Thoracic aorta (tissue), 2 donors: ENCODE data around the gene COBLL1. TPM values are rescaled to one million over a fixed set of nuclear protein-coding genes. Genes with fewer than 3 reads are reported as not detected.

Experiments used
- ATAC-seq: fragments of 150-250 bp; one replicate; pipeline ENCODE4 v1.8.0; 2017; ENCODE audit warnings: low read depth; ENCODE audit not compliant: insufficient number of reproducible peaks, low FRiP score
- DNase-seq: peaks from one replicate; pipeline ENCODE4 v3.0.0-alpha.2; 2020; ENCODE audit warnings: low spot score
- H3K27ac ChIP-seq, 2 donors: fragments of 200-600 bp; sonication (generic); 1 replicate in 1 of 2; 2 replicates in 1 of 2; pipeline ENCODE4 v1.5.1; 2016; ENCODE audit warnings: mild to moderate bottlenecking in 2 of 2, moderate library complexity in 2 of 2
- H3K27me3 ChIP-seq: fragments of 200-600 bp; sonication (generic); replicated peaks from 2 replicates; pipeline ENCODE4 v1.6.0; 2016; ENCODE audit warnings: mild to moderate bottlenecking; ENCODE audit not compliant: insufficient read depth
- H3K36me3 ChIP-seq: fragments of 200-600 bp; sonication (generic); one replicate; pipeline ENCODE4 v1.5.1; 2016
- H3K4me1 ChIP-seq, 2 donors: fragments of 200-600 bp; sonication (generic); 1 replicate in 1 of 2; 2 replicates in 1 of 2; pipeline versions ENCODE4 v1.5.1 to v1.6.0; 2016; ENCODE audit warnings: low read depth in 2 of 2, mild to moderate bottlenecking in 1 of 2; ENCODE audit not compliant: control insufficient read depth in 1 of 2
- H3K4me3 ChIP-seq: fragments of 200-600 bp; sonication (generic); 2 replicates; pipeline ENCODE4 v1.5.1; 2016; ENCODE audit warnings: mild to moderate bottlenecking
- H3K9me3 ChIP-seq: fragments of 200-600 bp; sonication (generic); 2 replicates; pipeline ENCODE4 v1.5.1; 2016
- CTCF ChIP-seq: fragments of 200-600 bp; sonication (generic); IDR thresholded peaks from one replicate; pipeline ENCODE4 v1.5.1; 2019; ENCODE audit warnings: antibody characterized with exemption
- total RNA-seq, 2 donors: library from RNA; depleted of rRNA; stranded (reverse); fragments of >200 nt; gene quantifications; one replicate each; pipeline versions ENCODE4 v1.1.0 to v1.2.3, GENCODE V29; 2016

The COBLL1 gene
- total RNA-seq, 2 donors from 2014 or later, result 62.0 to 64.6 TPM

GRCh38 chr2:164755952-164756351, 85.7 kb downstream of the COBLL1 start:
- H3K36me3 ChIP-seq, result no peaks in the 10 kb centered on the region
- H3K4me1 ChIP-seq, result peaks cover 18 to 49% of the 10 kb centered on the region in 2 donors
- TF ChIP-seq CTCF, result no peak
- H3K27me3 ChIP-seq, result no peaks in the 10 kb centered on the region
- peak overlapping the region; percentile 39 to 40 for H3K27ac ChIP-seq
- no peak for DNase-seq
- H3K9me3 ChIP-seq, result no peaks in the 10 kb centered on the region
- ATAC-seq, result no peak
- H3K4me3 ChIP-seq, result no peak overlapping the region

DNA sequence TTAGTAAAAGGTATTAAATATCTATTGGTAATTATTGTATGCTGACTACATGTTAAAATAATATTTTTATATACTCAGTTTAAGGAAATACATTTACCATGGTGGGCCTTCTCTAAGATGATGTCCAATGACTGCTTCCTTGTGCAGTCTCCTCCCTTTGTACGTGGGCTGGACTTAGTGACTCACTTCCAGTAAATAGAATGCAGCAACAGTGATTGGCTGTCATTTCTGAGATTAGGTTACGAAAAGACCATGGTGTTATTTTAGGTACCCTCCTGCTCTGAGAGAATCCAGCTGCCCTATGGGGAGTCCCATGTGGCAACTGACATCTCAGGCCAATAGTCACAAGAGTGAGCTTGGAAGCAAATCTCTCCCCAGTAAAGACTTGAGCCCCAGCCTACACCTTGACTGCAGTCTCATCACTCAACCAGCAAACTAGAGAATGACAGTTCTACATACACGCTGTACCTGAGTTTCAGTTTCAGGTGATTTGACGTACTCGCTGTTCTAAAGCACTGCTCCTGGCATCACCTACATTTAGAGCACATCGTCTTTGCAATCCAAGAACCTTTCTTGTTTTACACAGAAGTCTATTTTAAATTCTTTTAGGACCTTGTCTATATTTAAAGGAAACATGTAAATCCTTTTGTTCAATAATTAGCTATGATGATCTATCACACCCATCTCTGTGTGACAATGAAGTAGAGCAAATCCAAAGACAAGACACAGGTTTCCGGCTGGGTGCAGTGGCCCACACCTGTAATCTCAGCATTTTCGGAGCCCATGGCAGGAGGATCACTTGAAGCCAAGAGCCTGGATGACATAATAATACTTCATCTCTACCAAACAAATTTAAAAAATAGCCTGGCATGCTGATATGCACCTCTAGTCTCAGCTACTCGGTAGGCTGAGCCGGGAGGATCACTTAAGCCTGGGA, 87.2 kb downstream of the COBLL1 start:
- no peaks in the 10 kb centered on the region for H3K36me3 ChIP-seq
- TF ChIP-seq CTCF, result no peak
- no peak for ATAC-seq

GRCh38 chr2:164752956-164753355, 88.7 kb downstream of the COBLL1 start:
- DNase-seq (no peak), ATAC-seq (no peak)
- Histone ChIP-seq H3K27ac (no peak overlapping the region), H3K36me3 (no peaks in the 10 kb centered on the region), H3K4me1 (peaks cover 16 to 53% of the 10 kb centered on the region in 2 donors), H3K27me3 (no peaks in the 10 kb centered on the region), H3K4me3 (no peak overlapping the region), H3K9me3 (no peaks in the 10 kb centered on the region)
- TF ChIP-seq CTCF, result no peak

More for the DNA sequence above, 87.2 kb downstream of the COBLL1 start:
- Histone ChIP-seq H3K4me1 (peaks cover 22 to 56% of the 10 kb centered on the region in 2 donors), H3K4me3 (no peak overlapping the region), H3K27me3 (no peaks in the 10 kb centered on the region), H3K27ac (no peak overlapping the region), H3K9me3 (no peaks in the 10 kb centered on the region)
- DNase-seq, result no peak

GRCh38 chr2:164747783-164748433, 93.7 kb downstream of the COBLL1 start:
- ATAC-seq, result no peak
- H3K9me3 ChIP-seq, result no peaks in the 10 kb centered on the region
- H3K36me3 ChIP-seq, result no peaks in the 10 kb centered on the region
- no peak for TF ChIP-seq CTCF
- no peaks in the 10 kb centered on the region for H3K27me3 ChIP-seq
- no peak overlapping the region for H3K27ac ChIP-seq
- DNase-seq, result no peak
- H3K4me3 ChIP-seq, result no peak overlapping the region
- H3K4me1 ChIP-seq, result peaks cover 21 to 41% of the 10 kb centered on the region in 2 donors

DNA sequence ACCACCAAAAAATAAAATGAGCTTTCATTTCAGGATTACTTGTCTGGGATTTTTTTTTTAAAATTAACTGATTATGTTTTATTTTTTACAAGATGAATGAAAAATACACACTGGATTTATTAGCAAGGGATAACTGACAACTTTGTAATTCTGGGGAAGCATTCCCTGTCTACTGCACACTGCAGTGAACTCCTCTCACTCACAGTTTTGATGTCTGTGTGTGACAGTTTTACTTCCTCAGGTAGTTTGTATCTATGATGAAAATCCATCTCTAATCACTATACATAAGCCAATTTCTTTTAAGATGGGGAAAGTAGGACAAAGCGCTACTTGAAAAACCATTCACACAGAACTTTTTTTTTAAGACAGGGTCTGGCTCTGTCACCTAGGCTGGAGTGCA, 94.5 kb downstream of the COBLL1 start:
- no peaks in the 10 kb centered on the region for H3K27me3 ChIP-seq
- H3K4me3 ChIP-seq, result no peak overlapping the region
- peaks cover 21 to 43% of the 10 kb centered on the region in 2 donors for H3K4me1 ChIP-seq
- no peaks in the 10 kb centered on the region for H3K9me3 ChIP-seq
- TF ChIP-seq CTCF, result no peak
- H3K27ac ChIP-seq, result no peak overlapping the region
- no peaks in the 10 kb centered on the region for H3K36me3 ChIP-seq
- DNase-seq (no peak), ATAC-seq (no peak)
